CD14-positive monocyte (primary cell): ENCODE data around the gene SPAG8. TPM values are rescaled to one million over a fixed set of nuclear protein-coding genes. Genes with fewer than 3 reads are reported as not detected.

Source experiments
- DNase-seq, 3 donors: peaks; one replicate each; pipeline ENCODE4 v3.0.0-alpha.2; 2011 to 2022
- H2AFZ ChIP-seq: 2 replicates; pipeline ENCODE4 v1.6.0; 2012; ENCODE audit warnings: mild to moderate bottlenecking, low read depth, low read length, inconsistent platforms; ENCODE audit not compliant: insufficient read depth, poor library complexity, severe bottlenecking
- H3K27ac ChIP-seq, 2 donors: 1 replicate in 1 of 2; 2 replicates in 1 of 2; pipeline ENCODE4 v1.5.1; 2012 to 2013; ENCODE audit warnings: low read length in 2 of 2, control low read depth in 1 of 2, inconsistent platforms in 1 of 2, low read depth in 1 of 2, mild to moderate bottlenecking in 1 of 2
- H3K27me3 ChIP-seq, 2 donors: one replicate each; pipeline versions ENCODE4 v1.6.0 to v1.6.1; 2011 to 2013; ENCODE audit warnings: low read length in 2 of 2; ENCODE audit not compliant: control insufficient read depth in 2 of 2, insufficient read depth in 2 of 2
- H3K36me3 ChIP-seq, 2 donors: replicated peaks in 1 of 2; 1 replicate in 1 of 2; 2 replicates in 1 of 2; pipeline versions ENCODE4 v1.5.1 to v1.6.1; 2012 to 2013; ENCODE audit warnings: low read length in 2 of 2, control low read depth in 1 of 2, inconsistent platforms in 1 of 2, mild to moderate bottlenecking in 1 of 2; ENCODE audit not compliant: insufficient read depth in 2 of 2, control insufficient read depth in 1 of 2
- H3K4me1 ChIP-seq, 2 donors: 1 replicate in 1 of 2; 2 replicates in 1 of 2; pipeline versions ENCODE4 v1.5.1 to v1.6.1; 2012 to 2013; ENCODE audit warnings: low read length in 2 of 2, control low read depth in 1 of 2, inconsistent platforms in 1 of 2, mild to moderate bottlenecking in 1 of 2, moderate library complexity in 1 of 2; ENCODE audit not compliant: insufficient read depth in 2 of 2, control insufficient read depth in 1 of 2
- H3K4me2 ChIP-seq: replicated peaks from 2 replicates; pipeline ENCODE3; 2012; ENCODE audit warnings: low read length, moderate library complexity, mild to moderate bottlenecking; ENCODE audit not compliant: poor library complexity, severe bottlenecking; ENCODE audit errors: extremely low read depth
- H3K4me3 ChIP-seq, 3 experiments: fragments of 200-600 bp in 1 of 3; sonication (generic) in 1 of 3; replicated peaks in 1 of 3; 1 replicate in 2 of 3; 2 replicates in 1 of 3; pipeline ENCODE4 v1.5.1; 2011 to 2013; ENCODE audit warnings: low read length in 3 of 3, mild to moderate bottlenecking in 3 of 3, control low read depth in 2 of 3, low read depth in 2 of 3, inconsistent platforms in 1 of 3, moderate library complexity in 1 of 3
- H3K79me2 ChIP-seq: 2 replicates; pipeline ENCODE4 v1.6.0; 2012; ENCODE audit warnings: mild to moderate bottlenecking, control low read depth, inconsistent platforms, low read length, moderate library complexity; ENCODE audit not compliant: insufficient read depth
- H3K9ac ChIP-seq: 2 replicates; pipeline ENCODE4 v1.6.0; 2017; ENCODE audit warnings: low read length, mild to moderate bottlenecking; ENCODE audit not compliant: insufficient read depth, poor library complexity, severe bottlenecking
- H3K9me3 ChIP-seq, 2 donors: replicated peaks in 1 of 2; 1 replicate in 1 of 2; 2 replicates in 1 of 2; pipeline versions ENCODE4 v1.5.1 to v1.6.1; 2012 to 2013; ENCODE audit warnings: low read length in 2 of 2, control low read depth in 1 of 2; ENCODE audit not compliant: control insufficient read depth in 1 of 2, insufficient read depth in 1 of 2
- H4K20me1 ChIP-seq: 2 replicates; pipeline ENCODE4 v1.6.0; 2012; ENCODE audit warnings: mild to moderate bottlenecking, low read length, control low read depth, moderate library complexity; ENCODE audit not compliant: insufficient read depth
- H3K27ac Mint-ChIP-seq, 7 donors: one replicate each; pipeline ENCODE4 v1.8.0; 2020; ENCODE audit warnings: mild to moderate bottlenecking in 7 of 7, mixed read lengths in 7 of 7, moderate library complexity in 6 of 7, inconsistent platforms in 2 of 7
- H3K27me3 Mint-ChIP-seq, 3 donors: one replicate each; pipeline ENCODE4 v1.8.0; 2021 to 2022; ENCODE audit warnings: low read depth in 3 of 3, mild to moderate bottlenecking in 3 of 3, mixed read lengths in 3 of 3, moderate library complexity in 3 of 3, inconsistent platforms in 1 of 3
- H3K36me3 Mint-ChIP-seq, 2 donors: one replicate each; pipeline ENCODE4 v1.8.0; 2020; ENCODE audit warnings: mixed read lengths in 2 of 2, inconsistent platforms in 1 of 2, mild to moderate bottlenecking in 1 of 2
- H3K4me1 Mint-ChIP-seq: one replicate; pipeline ENCODE4 v1.8.0; 2020; ENCODE audit warnings: mild to moderate bottlenecking, mixed read lengths
- H3K4me3 Mint-ChIP-seq, 2 donors: one replicate each; pipeline ENCODE4 v1.8.0; 2020; ENCODE audit warnings: mild to moderate bottlenecking in 2 of 2, mixed read lengths in 2 of 2, moderate library complexity in 1 of 2
- H3K9me3 Mint-ChIP-seq, 7 donors: one replicate each; pipeline ENCODE4 v1.8.0; 2020 to 2022; ENCODE audit warnings: mixed read lengths in 7 of 7, mild to moderate bottlenecking in 6 of 7, moderate library complexity in 6 of 7, inconsistent platforms in 2 of 7
- WGBS: methylation state at CpG from one replicate; pipeline ENCODE4 v1.1.5; 2013; ENCODE audit warnings: missing lambda C conversion rate; ENCODE audit not compliant: insufficient coverage; 5-methylcytosine and 5-hydroxymethylcytosine counted together
- intact Hi-C, 2 donors: fragments of 100-400 bp; cut with micrococcal nuclease; formaldehyde crosslinking; loops; one replicate each; pipeline versions ENCODE4 v1.15.0 to v1.15.1; 2023
- polyA plus RNA-seq, 3 donors: library from polyadenylated mRNA; depleted of rRNA in 1 of 3; unstranded in 2 of 3; stranded (reverse) in 1 of 3; fragments of 300-500 nt in 2 of 3; fragments of >200 nt in 1 of 3; fragmentation: Illumina TruSeq in 2 of 3; gene quantifications; 1 replicate in 2 of 3; 2 replicates in 1 of 3; pipeline ENCODE4 v1.2.3, GENCODE V29; 2012 to 2021
- TF ChIP-seq, protein P1 (sequence below): fragments of 200-600 bp; IDR thresholded peaks from one replicate; pipeline ENCODE4 v1.8.0; 2022; ENCODE audit warnings: antibody characterized with exemption, mild to moderate bottlenecking

SPAG8 gene
- polyA plus RNA-seq, 3 donors: 0.52 to 2.9 (median 0.68) TPM

DNA sequence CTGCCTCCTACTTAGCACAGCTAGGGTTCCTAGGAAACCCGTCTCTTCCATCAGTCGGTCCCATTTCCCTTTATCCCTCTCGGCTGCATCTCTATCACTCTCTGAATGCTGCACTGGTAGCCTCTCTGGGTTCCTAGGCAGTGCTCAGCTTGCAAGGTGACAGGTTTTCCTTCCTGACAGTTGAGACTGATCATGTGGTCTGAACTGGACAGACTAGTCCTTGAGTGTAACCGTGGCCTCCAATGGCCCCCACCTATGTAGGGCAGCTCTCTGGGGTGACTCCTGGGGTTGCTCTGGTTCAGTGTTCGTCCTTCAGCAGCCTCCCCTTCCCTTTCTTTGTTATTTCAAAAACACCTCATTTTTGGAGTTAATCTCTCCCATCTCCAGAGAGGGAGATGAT lies 20.8 kb upstream of the SPAG8 start:
- no peak for DNase-seq
- Mint-ChIP-seq H3K4me3 (peak overlapping the region in 1 of 2 donors; percentile 78), H3K36me3 (peaks cover 14 to 15% of the 10 kb centered on the region in 2 donors), H3K27me3 (peaks cover 11 to 20% (median 12%) of the 10 kb centered on the region in 3 donors), H3K9me3 (no peaks in the 10 kb centered on the region), H3K4me1 (peaks cover 84% of the 10 kb centered on the region), H3K27ac (peak overlapping the region in 1 of 7 donors; percentile 50)
- WGBS: 77% methylated on average over 4 of the region's 5 CpGs
- Histone ChIP-seq H3K9me3 (no peaks in the 10 kb centered on the region), H3K4me3 (peak overlapping the region in 1 of 3 experiments; percentile 39), H3K27me3 (no peaks in the 10 kb centered on the region), H3K9ac (no peak overlapping the region), H2AFZ (no peak overlapping the region), H4K20me1 (no peaks in the 10 kb centered on the region), H3K27ac (peak overlapping the region in 1 of 2 donors; percentile 42), H3K4me2 (no peak overlapping the region), H3K36me3 (no peaks in the 10 kb centered on the region), H3K79me2 (peaks cover 4% of the 10 kb centered on the region), H3K4me1 (peaks cover 74 to 80% of the 10 kb centered on the region in 2 donors)
- TF ChIP-seq, protein P1, sequence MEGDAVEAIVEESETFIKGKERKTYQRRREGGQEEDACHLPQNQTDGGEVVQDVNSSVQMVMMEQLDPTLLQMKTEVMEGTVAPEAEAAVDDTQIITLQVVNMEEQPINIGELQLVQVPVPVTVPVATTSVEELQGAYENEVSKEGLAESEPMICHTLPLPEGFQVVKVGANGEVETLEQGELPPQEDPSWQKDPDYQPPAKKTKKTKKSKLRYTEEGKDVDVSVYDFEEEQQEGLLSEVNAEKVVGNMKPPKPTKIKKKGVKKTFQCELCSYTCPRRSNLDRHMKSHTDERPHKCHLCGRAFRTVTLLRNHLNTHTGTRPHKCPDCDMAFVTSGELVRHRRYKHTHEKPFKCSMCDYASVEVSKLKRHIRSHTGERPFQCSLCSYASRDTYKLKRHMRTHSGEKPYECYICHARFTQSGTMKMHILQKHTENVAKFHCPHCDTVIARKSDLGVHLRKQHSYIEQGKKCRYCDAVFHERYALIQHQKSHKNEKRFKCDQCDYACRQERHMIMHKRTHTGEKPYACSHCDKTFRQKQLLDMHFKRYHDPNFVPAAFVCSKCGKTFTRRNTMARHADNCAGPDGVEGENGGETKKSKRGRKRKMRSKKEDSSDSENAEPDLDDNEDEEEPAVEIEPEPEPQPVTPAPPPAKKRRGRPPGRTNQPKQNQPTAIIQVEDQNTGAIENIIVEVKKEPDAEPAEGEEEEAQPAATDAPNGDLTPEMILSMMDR: no peak
- intact Hi-C loops: no loop called here

DNA sequence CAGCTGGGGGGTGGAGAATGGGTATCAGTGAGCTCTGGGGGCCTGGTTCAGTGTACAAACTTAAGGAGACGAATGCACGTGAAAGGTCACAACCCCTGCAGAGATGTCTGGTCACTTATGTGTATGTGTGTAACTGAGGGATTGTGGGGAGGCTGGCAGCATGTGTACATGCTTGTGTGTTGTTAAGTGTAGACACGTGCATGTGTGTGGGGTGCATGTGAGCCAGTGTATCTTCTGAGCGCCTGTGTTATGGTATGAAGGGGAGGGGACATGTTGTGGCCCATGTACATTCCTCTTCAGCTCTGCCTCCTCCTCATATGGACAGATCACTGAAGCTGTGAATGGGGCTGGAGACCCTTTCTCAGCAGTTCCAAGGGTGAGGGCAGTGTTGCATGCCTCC lies 19.0 kb upstream of the SPAG8 start:
- TF ChIP-seq, protein P1: no peak
- Mint-ChIP-seq H3K36me3 (peaks cover 6 to 10% of the 10 kb centered on the region in 2 donors), H3K27ac (peak overlapping the region in 2 of 7 donors; percentile 48 to 59), H3K27me3 (peaks cover 18 to 20% (median 19%) of the 10 kb centered on the region in 3 donors), H3K4me3 (peak overlapping the region in 1 of 2 donors; percentile 31), H3K9me3 (no peaks in the 10 kb centered on the region), H3K4me1 (peaks cover 79% of the 10 kb centered on the region)
- peaks cover 71 to 80% of the 10 kb centered on the region in 2 donors for H3K4me1 ChIP-seq
- no peak overlapping the region for H3K27ac ChIP-seq
- H4K20me1 ChIP-seq: no peaks in the 10 kb centered on the region
- H3K4me3 ChIP-seq: peak overlapping the region in 1 of 3 experiments; percentile 6
- 100% methylated on average over 2 of the region's 4 CpGs for WGBS
- H3K27me3 ChIP-seq: no peaks in the 10 kb centered on the region
- no peak for DNase-seq
- H3K4me2 ChIP-seq: no peak overlapping the region
- H2AFZ ChIP-seq: no peak overlapping the region
- intact Hi-C loops: no loop called here
- no peaks in the 10 kb centered on the region for H3K36me3 ChIP-seq
- H3K9me3 ChIP-seq: no peaks in the 10 kb centered on the region
- H3K9ac ChIP-seq: no peak overlapping the region
- H3K79me2 ChIP-seq: peaks cover 4% of the 10 kb centered on the region
